ENCODE results near the gene FTCDNL1. TPM values are rescaled to one million over a fixed set of nuclear protein-coding genes. Genes with fewer than 3 reads are reported as not detected.

FTCDNL1 gene
- polyA plus RNA-seq, 1 donor (not counting 4 experiments of a cell fraction or from before 2014, with no cell fraction given), result 0.96 TPM

DNA sequence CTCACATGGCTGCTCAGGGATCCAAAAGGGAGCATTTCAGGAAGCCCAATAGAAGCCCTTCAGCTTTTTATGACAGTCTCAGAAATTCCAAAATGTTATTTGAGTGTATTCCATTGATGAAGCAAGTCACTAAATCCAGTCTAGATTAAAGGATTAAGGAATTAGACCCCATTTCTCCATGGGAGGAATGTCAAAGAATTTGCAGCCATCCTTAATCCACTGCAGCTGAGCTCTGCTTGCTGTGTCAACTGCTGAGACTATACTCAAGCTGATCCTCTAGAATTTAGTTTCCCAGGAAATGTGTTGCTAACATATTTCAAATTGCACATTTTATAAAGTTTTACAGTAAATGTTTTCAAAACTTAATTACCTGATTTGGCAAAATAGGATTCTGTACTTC is 31.7 kb upstream of the FTCDNL1 start:
- no peaks in the 10 kb centered on the region for H3K79me2 ChIP-seq (ENCODE audit: control insufficient read depth, insufficient read depth, low read length)
- no peak overlapping the region for H3K4me2 ChIP-seq (ENCODE audit: control insufficient read depth, extremely low read depth, insufficient read depth, low read depth, low read length)
- no peaks in the 10 kb centered on the region for H4K20me1 ChIP-seq (ENCODE audit: control insufficient read depth, extremely low read depth, insufficient read depth, low read length)
- H3K9me1 ChIP-seq (ENCODE audit: control insufficient read depth, extremely low read depth, insufficient read depth, low read length), result no peaks in the 10 kb centered on the region
- H2AFZ ChIP-seq (ENCODE audit: control insufficient read depth, low read length), result no peak overlapping the region
- dilution Hi-C loops (cut with MboI; ENCODE audit: extremely low pct_ligation_motif_present, low sequenced_read_pairs), result no loop called here
- no peak overlapping the region for H3K27ac ChIP-seq (ENCODE audit: control insufficient read depth, insufficient read depth, low read length)
- no peaks in the 10 kb centered on the region for H3K4me1 ChIP-seq (ENCODE audit: control insufficient read depth, extremely low read depth, insufficient read depth, low read length)
- no peak for FAIRE-seq
- no peak overlapping the region for H3K4me3 ChIP-seq (ENCODE audit: control insufficient read depth in 2 of 3, extremely low read depth in 1 of 3, insufficient read depth in 2 of 3, low read depth in 1 of 3, low read length in 3 of 3)
- H3K9ac ChIP-seq (ENCODE audit: control insufficient read depth, extremely low read depth, insufficient read depth, low read length), result no peak overlapping the region
- no peaks in the 10 kb centered on the region for H3K27me3 ChIP-seq (ENCODE audit: control insufficient read depth, extremely low read depth, insufficient read depth, low read length)
- no peaks in the 10 kb centered on the region for H3K36me3 ChIP-seq (ENCODE audit: control insufficient read depth in 2 of 2, extremely low read depth in 1 of 2, insufficient read depth in 2 of 2, low read length in 2 of 2)
- no peak for DNase-seq (ENCODE audit: low read depth, low spot score)
- H3K9me3 ChIP-seq (ENCODE audit: control insufficient read depth, low read depth, low read length), result no peaks in the 10 kb centered on the region
- no peak for TF ChIP-seq EZH2 (IDR thresholded peaks at IDR 0.05; ENCODE audit: low read length)
- no peak for TF ChIP-seq CTCF (optimal IDR thresholded peaks at IDR 0.05 in 1 of 3, IDR thresholded peaks at IDR 0.05 in 1 of 3, conservative IDR thresholded peaks at IDR 0.05 in 1 of 3; ENCODE audit: extremely low read depth in 1 of 3, insufficient read depth in 2 of 3, low read length in 3 of 3)

- Histone ChIP-seq H3K4me1 (ENCODE audit: control insufficient read depth, extremely low read depth, insufficient read depth, low read length) (no peaks in the 10 kb centered on the region), H3K9me1 (ENCODE audit: control insufficient read depth, extremely low read depth, insufficient read depth, low read length) (no peaks in the 10 kb centered on the region), H3K36me3 (ENCODE audit: control insufficient read depth in 2 of 2, extremely low read depth in 1 of 2, insufficient read depth in 2 of 2, low read length in 2 of 2) (no peaks in the 10 kb centered on the region), H3K9me3 (ENCODE audit: control insufficient read depth, low read depth, low read length) (peaks cover 2% of the 10 kb centered on the region), H4K20me1 (ENCODE audit: control insufficient read depth, extremely low read depth, insufficient read depth, low read length) (no peaks in the 10 kb centered on the region), H3K4me3 (ENCODE audit: control insufficient read depth in 2 of 3, extremely low read depth in 1 of 3, insufficient read depth in 2 of 3, low read depth in 1 of 3, low read length in 3 of 3) (no peak overlapping the region), H2AFZ (ENCODE audit: control insufficient read depth, low read length) (no peak overlapping the region), H3K27ac (ENCODE audit: control insufficient read depth, insufficient read depth, low read length) (no peak overlapping the region), H3K4me2 (ENCODE audit: control insufficient read depth, extremely low read depth, insufficient read depth, low read depth, low read length) (no peak overlapping the region), H3K79me2 (ENCODE audit: control insufficient read depth, insufficient read depth, low read length) (no peaks in the 10 kb centered on the region), H3K9ac (ENCODE audit: control insufficient read depth, extremely low read depth, insufficient read depth, low read length) (no peak overlapping the region), H3K27me3 (ENCODE audit: control insufficient read depth, extremely low read depth, insufficient read depth, low read length) (no peaks in the 10 kb centered on the region)
- FAIRE-seq (no peak), DNase-seq (ENCODE audit: low read depth, low spot score) (no peak)
- dilution Hi-C loops (cut with MboI; ENCODE audit: extremely low pct_ligation_motif_present, low sequenced_read_pairs), result no loop called here
- TF ChIP-seq EZH2 (IDR thresholded peaks at IDR 0.05; ENCODE audit: low read length) (no peak), CTCF (optimal IDR thresholded peaks at IDR 0.05 in 1 of 3, IDR thresholded peaks at IDR 0.05 in 1 of 3, conservative IDR thresholded peaks at IDR 0.05 in 1 of 3; ENCODE audit: extremely low read depth in 1 of 3, insufficient read depth in 2 of 3, low read length in 3 of 3) (no peak)
Measured at GRCh38 chr2:199875400-199875799, 24.4 kb upstream of the FTCDNL1 start.
